SK-N-SH (cell line): Measurements from ENCODE around the gene TLR3.

ENCODE experiments used
- FOSL2 ChIP-seq: IDR thresholded peaks from 2 replicates; pipeline ENCODE4 v1.4.0; 2012; ENCODE audit warnings: low read depth, mild to moderate bottlenecking, moderate library complexity, borderline replicate concordance
- RFX5 ChIP-seq: IDR thresholded peaks from 2 replicates; pipeline ENCODE4 v1.6.1; 2012; ENCODE audit warnings: mild to moderate bottlenecking, improper control_type of control experiment, low read length

GRCh38 chr4:186107947-186108346 lies 39.0 kb downstream of the TLR3 start:
- no peak for TF ChIP-seq FOSL2
- TF ChIP-seq RFX5, result no peak
